NCI-H2227 (cell line): ENCODE data around the gene SERINC3.

ENCODE experiments used
- DNase-seq: peaks from one replicate; lab custom pipeline; 2025; ENCODE audit not compliant: unreplicated experiment; lab: John Stamatoyannopoulos, UW

The SERINC3 gene

DNA sequence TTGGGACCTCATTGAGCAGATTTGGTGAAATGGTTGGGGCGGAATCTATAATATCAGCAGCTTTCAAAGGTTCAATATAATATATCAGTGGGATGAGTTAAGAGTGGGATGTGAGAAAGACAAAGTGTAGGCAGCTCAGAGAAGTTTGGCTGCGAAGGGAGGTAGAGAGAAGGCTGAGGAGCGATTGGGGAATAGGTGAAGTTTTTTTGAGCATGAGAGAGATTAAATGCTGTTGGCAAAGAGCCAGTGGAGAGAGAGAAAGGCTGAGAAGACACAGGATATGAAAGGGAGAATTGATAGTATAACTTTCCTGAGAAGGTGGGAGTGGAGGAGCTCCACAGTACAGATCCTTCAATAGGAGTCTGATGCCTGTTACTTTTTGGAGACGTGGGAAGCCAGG is 12.1 kb upstream of the SERINC3 start:
- DNase-seq: no peak

DNA sequence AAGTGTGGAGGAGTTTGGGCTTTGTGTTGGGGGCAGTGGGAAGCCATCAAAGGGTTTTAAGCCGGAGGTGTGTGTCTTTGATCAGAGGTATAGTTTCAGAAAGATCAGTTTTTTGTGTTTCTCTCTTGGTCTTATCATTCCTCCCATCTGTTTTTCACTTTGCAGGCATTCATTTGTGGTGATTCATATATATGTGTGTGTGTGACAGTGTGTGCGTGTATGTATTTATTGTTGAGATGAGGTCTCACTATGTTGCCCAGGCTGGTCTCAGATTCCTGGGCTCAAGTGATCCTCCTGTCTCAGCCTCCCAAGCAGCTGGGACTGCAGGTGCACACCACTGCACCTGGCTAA is 11.1 kb upstream of the SERINC3 start:
- no peak for DNase-seq

DNA sequence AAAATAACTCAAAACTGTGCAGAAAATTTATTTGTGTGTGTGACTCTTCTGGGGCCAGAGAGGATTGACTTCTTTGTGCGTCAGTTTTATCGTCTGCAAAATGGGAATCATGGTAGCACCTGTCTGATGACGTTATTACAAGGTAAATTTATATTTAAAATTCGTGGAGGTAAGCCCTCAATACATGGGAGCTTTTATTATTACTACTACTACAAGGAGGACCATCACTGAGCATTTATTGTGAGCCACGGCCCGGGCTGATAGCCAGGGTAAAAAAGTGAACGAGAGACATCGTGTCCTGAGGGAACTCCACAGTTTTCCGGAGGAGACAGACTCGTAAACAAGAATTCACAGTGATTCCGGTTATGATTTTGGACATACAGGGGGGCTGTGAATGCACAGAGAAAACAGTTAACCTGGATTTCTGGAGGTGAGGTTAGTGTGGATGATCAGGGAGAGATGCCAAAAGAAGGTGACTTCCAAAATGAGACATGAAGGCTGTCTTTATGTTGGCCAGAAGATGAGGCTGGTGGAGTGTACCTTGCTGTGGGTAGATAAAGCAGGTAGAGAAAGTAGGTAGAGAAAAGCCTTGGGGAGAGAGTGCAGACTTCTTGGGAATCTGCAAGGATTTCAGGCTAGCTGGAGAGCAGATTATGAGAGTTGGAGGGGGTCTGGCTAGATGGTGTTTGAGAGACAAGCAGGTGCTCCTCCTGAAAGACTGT is 10.6 kb upstream of the SERINC3 start:
- no peak for DNase-seq

DNA sequence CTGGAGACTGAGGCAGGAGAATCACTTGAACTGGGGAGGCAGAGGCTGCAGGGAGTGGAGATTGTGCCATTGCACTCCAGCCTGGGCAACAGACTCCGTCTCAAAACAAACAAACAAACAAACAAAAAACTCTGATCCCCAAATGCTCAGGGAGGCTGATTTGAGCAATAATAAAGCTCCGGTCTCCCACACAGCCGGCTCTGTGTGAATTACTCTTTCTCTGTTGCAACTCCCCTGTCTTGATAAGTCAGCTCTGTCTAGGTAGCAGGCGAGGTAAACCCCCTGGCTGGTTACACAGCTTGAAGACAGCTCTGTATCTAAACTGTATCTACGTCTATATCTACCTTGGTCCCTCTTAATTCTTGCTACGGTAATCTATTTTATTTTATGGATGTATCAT is 6.4 kb upstream of the SERINC3 start:
- DNase-seq: no peak

DNA sequence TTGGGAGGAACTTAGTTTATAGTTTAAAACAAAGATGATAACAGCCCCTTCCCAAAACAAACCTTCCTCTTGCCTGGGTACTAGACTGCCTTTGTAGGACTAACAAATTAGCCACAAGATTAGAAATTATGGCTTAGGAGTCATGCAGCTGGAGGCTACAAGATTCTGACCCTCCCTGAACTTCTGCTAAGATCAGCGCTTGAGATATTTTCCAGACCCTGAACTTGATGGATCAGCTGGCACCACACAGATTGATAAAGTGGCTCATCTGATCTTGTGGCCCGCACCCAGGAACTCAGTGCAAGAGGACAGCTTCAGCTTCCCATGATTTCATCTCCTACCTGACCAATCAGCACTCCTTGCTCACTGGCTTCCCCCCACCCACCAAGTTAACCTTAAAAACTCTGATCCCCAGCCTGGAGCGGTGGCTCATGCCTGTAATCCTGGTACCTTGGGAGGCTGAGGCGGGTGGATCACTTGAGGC is 5.9 kb upstream of the SERINC3 start:
- no peak for DNase-seq

DNA sequence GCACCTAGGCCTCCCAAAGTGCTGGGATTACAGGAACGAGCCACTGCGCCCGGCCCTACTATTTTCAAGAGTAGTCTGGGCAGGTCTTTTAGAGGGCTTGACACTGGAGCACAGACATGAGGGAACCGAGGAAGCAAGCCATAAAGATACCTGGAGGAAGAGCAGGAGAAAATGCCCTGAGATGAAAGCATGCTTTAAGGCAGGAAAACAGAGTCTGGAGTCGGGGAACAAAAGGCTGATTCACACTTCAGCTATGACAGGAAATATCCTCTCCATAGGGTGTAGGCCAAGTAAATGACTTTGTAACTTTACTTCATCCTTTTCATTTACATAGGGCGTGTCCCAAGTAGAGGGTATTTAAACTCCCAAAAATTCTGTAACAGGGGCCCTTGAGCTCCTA is 4.3 kb upstream of the SERINC3 start:
- DNase-seq: no peak

DNA sequence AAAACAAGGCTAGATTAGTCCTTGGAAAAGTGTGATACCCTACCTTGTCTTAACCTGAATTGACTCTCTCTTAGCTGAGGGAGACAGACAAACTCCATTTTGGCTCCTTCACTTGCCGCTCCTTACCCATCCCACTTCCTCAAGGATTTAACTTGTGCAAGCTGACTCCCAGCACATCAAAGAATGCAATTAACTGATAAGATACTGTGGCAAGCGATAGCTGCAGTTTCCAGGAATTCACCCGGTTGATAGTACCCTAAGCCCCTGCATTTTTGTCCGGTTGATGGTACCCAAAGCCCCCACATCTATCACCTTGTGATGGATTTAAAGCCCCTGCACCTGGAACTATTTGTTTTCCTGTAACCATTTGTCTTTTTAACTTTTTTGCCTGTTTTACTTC is 1.9 kb upstream of the SERINC3 start:
- DNase-seq: no peak

DNA sequence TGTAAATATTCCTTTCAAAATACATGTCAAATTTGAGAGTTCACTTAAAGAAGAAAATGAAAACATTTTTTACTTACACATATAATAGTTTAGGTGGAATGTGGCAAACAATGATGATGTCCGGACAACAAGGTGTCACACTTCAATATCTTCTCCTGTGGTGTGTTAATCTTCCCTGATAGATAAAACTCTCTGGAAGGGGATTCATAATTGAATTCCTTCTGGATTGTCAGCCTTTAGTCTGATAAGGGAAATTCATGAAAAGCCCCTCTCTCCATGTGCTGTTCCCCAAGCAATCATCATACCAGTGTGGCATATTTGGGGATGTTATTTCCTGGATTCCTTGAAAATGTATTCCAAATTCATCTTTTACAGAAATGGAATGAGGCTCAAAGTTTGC is 971 bp upstream of the SERINC3 start:
- no peak for DNase-seq

DNA sequence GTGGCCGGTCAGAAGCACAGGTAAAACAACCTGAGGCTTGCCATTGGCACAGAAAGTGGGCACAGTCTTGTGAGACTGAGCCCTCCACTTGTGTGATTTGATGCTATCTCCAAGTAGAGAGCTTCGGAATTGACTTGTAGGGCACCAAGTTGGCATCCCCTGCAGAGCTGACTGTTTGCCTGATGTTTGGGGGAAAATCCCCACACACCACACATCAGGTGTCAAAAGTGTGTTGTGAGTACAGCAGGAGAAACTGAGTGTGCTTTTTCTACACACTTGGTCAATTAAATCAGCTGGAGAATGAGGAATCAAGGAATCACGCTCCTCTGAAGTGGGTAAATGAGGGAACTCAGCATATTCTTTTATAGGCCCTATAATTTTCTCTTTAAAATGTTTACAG is 989 bp downstream of the SERINC3 start:
- no peak for DNase-seq

DNA sequence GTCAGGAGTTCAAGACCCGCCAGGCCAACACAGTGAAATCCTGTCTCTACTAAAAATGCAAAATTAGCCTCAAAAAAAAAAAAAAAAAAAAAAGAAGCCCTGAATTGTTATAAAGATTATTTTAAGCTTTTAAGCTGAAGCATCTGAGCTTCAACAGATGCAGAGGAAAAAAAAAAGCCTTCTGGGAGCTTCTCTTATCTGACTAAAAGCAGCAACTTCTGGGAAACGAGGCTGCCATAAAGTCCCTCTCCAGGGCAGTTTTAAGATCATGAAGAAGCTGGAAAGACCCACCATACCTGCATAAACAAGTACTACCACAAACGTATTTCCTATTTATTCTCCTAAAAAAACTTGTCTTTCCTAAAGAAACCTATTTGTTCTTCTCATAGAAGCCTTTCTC is 3.6 kb downstream of the SERINC3 start:
- DNase-seq: no peak

DNA sequence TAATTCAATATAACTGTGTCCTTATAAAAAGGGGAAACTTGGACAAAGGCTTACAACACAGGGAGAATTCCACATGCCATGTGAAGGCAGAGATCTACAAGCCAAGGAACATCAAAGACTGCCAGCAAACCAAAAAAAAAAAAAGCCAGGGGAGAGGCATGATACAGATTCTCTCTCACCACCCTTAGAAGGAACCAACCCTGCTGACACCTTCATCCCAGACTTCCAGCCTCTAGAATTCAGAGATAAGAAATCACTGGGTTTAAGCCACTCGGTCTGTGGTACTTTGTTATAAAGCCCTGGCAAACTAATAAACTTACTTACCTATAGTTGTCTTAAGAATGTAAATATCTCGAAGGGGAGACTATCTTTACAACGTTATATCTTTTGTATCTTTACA is 4.4 kb downstream of the SERINC3 start:
- no peak for DNase-seq

DNA sequence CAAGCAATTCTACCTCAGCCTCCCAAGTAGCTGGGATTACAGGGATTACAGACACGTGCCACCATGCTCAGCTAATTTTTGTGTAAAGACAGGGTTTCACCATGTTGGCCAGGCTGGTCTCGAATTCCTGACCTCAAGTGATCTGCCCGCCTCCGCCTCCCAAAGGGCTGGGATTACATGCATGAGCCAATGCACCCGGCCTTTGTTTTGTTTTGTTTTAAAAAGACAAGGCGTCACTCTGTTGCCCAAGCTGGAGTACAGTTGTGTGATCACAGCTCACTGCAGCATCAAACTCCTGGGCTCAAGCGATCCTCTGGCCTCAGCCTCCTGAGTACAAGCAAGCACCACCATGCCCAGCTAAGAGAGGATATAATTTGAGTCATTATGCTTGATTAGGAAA is 5.4 kb downstream of the SERINC3 start:
- no peak for DNase-seq

DNA sequence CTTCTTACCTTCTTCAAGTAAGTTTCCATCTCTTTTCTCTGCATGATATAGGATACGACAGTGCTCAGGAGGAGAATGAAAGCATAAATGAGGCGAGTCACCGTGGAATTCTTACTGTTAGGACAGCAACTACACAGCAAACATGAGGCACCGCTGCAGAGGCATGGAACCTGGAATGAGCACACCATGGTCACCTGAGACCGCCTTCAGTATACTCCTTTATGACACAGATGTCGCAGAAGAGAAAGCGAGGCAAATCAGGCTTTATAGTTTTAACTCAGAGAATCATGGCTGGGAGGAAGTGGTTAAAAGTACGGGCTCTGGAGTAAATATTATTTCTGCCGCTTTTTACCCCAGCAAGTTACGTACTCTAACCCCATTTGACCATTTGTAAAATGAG is 8.0 kb downstream of the SERINC3 start:
- no peak for DNase-seq

DNA sequence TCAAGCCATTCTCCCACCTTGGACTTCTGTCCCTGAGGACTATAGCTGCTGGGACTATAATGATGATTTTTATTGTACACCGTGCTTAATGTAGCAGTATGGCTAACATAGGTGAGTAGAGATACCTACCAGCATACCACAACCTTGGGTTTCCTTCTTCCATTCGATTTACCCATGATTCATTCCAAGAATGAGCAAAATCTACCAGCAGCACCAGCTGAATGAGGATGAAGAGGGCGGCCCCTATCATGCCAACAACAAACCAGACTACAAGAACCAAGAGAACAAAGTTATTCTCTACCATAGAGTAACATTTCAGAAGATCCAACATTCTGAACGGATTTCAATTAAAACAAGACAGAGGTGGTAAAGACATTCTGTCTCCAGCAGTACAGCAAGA is 12.1 kb downstream of the SERINC3 start:
- DNase-seq: no peak

DNA sequence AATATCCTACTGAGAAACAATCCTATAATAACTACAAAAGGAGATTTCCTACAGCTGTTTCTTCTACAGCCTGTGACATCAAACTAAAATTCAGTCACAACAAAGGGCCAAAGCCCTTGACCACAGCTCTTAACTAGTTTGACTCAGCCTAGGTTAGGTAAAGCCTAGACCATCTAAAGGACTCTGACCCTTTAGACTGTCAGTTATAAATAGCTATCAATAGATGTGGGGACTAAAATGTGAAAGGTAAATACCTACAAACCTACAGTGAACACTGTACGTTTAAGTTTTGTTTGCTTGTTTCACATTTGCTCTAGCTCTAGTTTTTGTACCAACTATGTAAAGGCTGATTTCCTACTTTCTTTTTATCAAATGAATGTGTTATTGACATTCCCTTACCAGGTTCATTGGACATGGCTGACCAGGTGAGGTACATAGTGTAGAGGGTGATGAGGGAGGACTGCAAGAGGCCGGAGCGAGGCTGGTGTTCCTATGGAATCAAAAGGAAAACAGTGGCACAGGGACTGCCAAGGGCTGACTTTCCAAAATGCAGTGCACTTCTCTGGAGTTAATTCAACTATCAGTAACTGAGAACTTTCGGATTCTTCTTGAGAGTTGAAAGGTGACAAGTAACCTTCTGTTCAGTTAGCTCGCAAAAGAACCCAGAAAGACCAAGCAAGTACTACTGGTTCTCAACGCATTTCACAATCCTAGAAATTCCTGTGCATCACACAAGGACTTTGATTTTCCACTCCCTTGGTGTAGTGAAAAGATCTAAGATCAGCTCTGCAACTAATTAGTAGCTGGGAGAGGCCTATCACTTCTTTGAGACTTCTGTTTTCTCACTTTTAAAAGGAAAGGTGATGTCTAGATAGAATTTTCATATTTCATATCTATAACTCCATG is 17.2 kb downstream of the SERINC3 start:
- DNase-seq: no peak

DNA sequence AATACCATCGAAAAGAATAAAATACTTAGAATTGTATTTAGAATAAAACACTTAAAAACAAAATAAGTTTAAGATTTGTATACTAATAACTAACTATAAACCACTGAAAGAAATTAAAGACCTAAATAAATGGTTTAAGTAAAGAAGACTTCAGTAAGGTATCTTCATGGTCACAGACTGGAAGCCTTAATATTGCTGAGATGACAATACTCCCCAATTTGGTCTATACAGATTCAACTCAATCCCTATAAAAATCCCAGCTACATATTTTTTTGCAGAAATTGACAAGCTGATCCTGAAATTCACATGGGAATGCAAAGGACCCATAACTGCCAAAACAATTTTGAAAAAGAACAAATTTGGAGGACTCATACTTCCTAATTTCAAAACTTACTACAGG is 18.9 kb downstream of the SERINC3 start:
- DNase-seq: no peak

DNA sequence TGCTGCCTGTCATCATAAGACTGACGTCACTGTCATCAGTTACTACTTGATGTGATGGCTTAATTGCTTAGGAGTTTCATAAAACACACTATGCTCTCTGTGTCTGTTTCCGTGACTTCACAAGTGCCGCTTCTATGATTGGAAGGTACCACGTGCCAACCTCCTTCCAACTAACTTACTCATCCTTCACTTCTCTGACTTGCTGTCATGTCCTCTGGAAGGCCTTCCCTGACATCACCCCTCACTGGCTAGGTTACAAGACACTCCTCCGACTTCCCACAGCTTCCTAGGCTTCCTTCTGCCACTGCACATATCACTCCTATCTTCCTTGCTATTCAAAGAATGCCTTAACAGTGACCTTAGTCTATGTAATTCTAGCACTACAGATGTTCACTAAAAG is 20.4 kb downstream of the SERINC3 start:
- DNase-seq: no peak

DNA sequence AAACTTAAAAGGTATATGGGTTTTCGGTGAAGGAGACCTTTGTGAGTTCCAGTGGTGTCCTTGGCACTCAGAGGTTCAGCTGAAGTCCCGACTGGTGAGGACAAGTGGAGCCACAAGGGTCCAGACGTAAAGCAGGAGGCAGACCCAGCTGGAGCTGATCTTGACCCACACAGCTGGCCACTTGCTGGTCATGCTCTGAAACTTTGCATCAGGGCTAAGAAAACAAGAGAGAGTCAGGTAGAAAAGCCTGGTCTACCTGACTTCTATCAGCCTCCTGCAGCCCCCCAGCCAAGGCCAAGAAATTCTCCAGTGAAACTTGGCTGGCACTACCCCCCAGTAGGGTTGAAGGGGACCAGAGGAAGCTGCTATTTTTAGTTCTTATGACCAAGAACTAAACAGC is 21.6 kb downstream of the SERINC3 start:
- no peak for DNase-seq

DNA sequence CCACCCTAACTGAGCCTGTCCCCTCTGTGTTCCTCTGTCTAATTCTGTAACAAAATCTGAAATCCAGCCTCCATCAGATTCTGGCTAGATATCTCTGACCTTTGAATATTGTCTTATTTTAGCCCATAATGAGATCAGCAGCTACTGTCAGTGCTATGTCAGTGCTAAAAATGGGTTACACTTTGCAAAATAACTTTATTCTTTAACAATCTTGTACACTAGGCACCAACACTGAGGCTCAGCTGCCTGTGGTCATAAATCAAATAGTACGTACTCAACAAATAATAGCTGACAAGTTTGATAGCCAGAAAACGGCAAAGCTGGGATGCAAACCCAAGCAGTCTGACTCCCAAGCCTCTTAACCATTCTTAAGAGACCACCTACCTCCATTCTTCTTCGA is 24.1 kb downstream of the SERINC3 start:
- DNase-seq: no peak

DNA sequence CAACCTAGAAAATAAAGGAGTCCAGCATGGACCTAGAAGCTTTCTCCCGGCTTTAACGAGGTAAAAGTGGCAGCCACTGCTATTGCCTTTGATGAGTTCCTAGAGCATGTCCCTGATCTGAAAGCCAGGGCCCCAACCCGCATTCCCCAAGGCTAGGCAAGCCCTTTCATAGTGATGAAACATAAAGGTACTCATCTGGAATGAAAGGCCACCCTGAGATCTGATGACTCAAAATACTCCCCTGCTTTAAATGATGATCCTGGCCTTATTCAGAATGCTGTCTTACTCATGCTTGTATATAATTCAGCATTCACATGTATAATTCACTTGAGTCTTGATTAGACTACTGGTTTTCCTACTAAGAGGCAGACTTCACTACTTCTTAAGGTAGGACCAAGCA is 24.9 kb downstream of the SERINC3 start:
- no peak for DNase-seq

DNA sequence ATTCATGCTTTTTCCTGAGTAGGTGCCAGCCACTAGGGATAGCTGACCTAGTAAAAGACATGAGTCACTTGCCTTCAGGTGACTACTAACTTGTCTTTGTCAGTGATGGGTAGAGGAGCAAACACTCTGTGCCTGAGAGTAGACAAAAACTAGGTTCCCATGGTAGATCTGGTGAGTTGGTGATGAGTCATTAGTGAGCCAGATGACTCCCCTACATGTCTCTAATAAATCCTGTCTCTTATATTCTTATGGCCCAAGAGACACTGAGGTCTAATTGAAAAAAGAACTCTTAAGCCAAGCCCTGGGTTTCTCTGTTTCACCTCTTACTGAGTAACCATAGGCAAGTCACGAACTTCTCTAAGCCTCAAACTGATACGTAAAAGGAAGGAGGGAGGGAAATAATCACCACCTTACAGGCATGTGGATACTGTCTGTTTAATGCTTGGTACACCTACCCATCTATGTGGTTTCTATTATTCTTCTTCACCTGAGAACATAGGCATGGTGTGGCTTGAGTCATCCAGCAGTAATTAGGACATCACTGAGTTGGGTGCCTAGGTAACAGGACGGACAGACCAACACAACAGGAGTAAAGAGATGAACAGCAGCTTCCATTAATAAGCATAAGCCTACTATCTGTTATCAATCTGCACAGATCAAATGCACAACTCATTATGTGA is 25.9 kb downstream of the SERINC3 start:
- no peak for DNase-seq

DNA sequence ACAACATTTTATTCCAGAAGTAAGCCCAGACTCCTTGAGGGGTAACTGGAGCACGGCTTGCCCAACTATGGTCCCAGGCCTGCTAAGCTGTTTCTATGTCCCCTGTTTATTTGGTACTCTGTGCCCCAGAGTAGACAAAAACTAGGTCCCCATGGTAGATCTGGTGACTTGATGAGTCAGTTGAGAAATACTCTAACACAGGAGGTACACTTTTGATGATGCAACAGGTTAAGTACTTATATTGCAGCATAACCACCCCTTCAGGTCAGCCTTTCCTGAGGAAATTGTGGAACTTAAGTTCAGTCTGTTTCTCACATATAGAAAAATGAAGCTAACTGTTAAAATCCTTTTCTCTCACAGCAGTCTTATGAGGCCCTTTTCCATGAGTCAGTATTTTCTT is 26.6 kb downstream of the SERINC3 start:
- no peak for DNase-seq
